ENCODE results near the gene COMMD3.

COMMD3 gene

GRCh38 chr10:22341190-22341925, 25.2 kb downstream of the COMMD3 start:
- Histone ChIP-seq H3K9ac (ENCODE audit: low read length) (peak overlapping the region; percentile 54), H3K4me3 (ENCODE audit: low read depth in 1 of 2, low read length in 2 of 2) (peak overlapping the region; percentile 58 to 62), H3K36me3 (ENCODE audit: insufficient read depth, low read length) (no peaks in the 10 kb centered on the region), H3K27ac (ENCODE audit: low read depth, low read length) (peak overlapping the region; percentile 64), H3K27me3 (ENCODE audit: control insufficient read depth in 1 of 2, insufficient read depth in 2 of 2, low read length in 2 of 2) (peaks cover 83 to 86% of the 10 kb centered on the region in 2 donors), H3K9me3 (ENCODE audit: low read length) (peaks cover 20% of the 10 kb centered on the region), H3K4me1 (ENCODE audit: insufficient read depth, low read length) (peaks cover 20% of the 10 kb centered on the region)

GRCh38 chr10:22341926-22342196, 25.7 kb downstream of the COMMD3 start:
- peaks cover 79 to 86% of the 10 kb centered on the region in 2 donors for H3K27me3 ChIP-seq (ENCODE audit: control insufficient read depth in 1 of 2, insufficient read depth in 2 of 2, low read length in 2 of 2)
- H3K9ac ChIP-seq (ENCODE audit: low read length) = no peak overlapping the region
- no peaks in the 10 kb centered on the region for H3K36me3 ChIP-seq (ENCODE audit: insufficient read depth, low read length)
- peaks cover 20% of the 10 kb centered on the region for H3K9me3 ChIP-seq (ENCODE audit: low read length)
- no peak overlapping the region for H3K4me3 ChIP-seq (ENCODE audit: low read depth in 1 of 2, low read length in 2 of 2)
- peaks cover 15% of the 10 kb centered on the region for H3K4me1 ChIP-seq (ENCODE audit: insufficient read depth, low read length)
- no peak overlapping the region for H3K27ac ChIP-seq (ENCODE audit: low read depth, low read length)

GRCh38 chr10:22342421-22342820, 26.2 kb downstream of the COMMD3 start:
- Histone ChIP-seq H3K4me1 (ENCODE audit: insufficient read depth, low read length) (peaks cover 15% of the 10 kb centered on the region), H3K36me3 (ENCODE audit: insufficient read depth, low read length) (no peaks in the 10 kb centered on the region), H3K4me3 (ENCODE audit: low read depth in 1 of 2, low read length in 2 of 2) (no peak overlapping the region), H3K9me3 (ENCODE audit: low read length) (peaks cover 16% of the 10 kb centered on the region), H3K9ac (ENCODE audit: low read length) (no peak overlapping the region), H3K27me3 (ENCODE audit: control insufficient read depth in 1 of 2, insufficient read depth in 2 of 2, low read length in 2 of 2) (peaks cover 73 to 83% of the 10 kb centered on the region in 2 donors), H3K27ac (ENCODE audit: low read depth, low read length) (no peak overlapping the region)

GRCh38 chr10:22343731-22344130, 27.5 kb downstream of the COMMD3 start:
- H3K27me3 ChIP-seq (ENCODE audit: control insufficient read depth in 1 of 2, insufficient read depth in 2 of 2, low read length in 2 of 2) = peaks cover 60 to 70% of the 10 kb centered on the region in 2 donors
- H3K27ac ChIP-seq (ENCODE audit: low read depth, low read length) = no peak overlapping the region
- no peak overlapping the region for H3K9ac ChIP-seq (ENCODE audit: low read length)
- H3K4me3 ChIP-seq (ENCODE audit: low read depth in 1 of 2, low read length in 2 of 2) = no peak overlapping the region
- no peaks in the 10 kb centered on the region for H3K36me3 ChIP-seq (ENCODE audit: insufficient read depth, low read length)
- H3K4me1 ChIP-seq (ENCODE audit: insufficient read depth, low read length) = peaks cover 15% of the 10 kb centered on the region
- peaks cover 8% of the 10 kb centered on the region for H3K9me3 ChIP-seq (ENCODE audit: low read length)

- Histone ChIP-seq H3K36me3 (ENCODE audit: insufficient read depth, low read length) (no peaks in the 10 kb centered on the region), H3K9me3 (ENCODE audit: low read length) (peaks cover 4% of the 10 kb centered on the region)
Observed at GRCh38 chr10:22344249-22344648, 28.1 kb downstream of the COMMD3 start.

GRCh38 chr10:22344781-22345300, 28.7 kb downstream of the COMMD3 start:
- Histone ChIP-seq H3K9me3 (ENCODE audit: low read length) (peaks cover 4% of the 10 kb centered on the region), H3K4me3 (ENCODE audit: low read depth in 1 of 2, low read length in 2 of 2) (no peak overlapping the region), H3K27ac (ENCODE audit: low read depth, low read length) (no peak overlapping the region), H3K27me3 (ENCODE audit: control insufficient read depth in 1 of 2, insufficient read depth in 2 of 2, low read length in 2 of 2) (peaks cover 52 to 61% of the 10 kb centered on the region in 2 donors), H3K4me1 (ENCODE audit: insufficient read depth, low read length) (peaks cover 9% of the 10 kb centered on the region), H3K9ac (ENCODE audit: low read length) (no peak overlapping the region), H3K36me3 (ENCODE audit: insufficient read depth, low read length) (no peaks in the 10 kb centered on the region)

More at GRCh38 chr10:22344249-22344648, 28.1 kb downstream of the COMMD3 start:
- peaks cover 15% of the 10 kb centered on the region for H3K4me1 ChIP-seq (ENCODE audit: insufficient read depth, low read length)
- H3K4me3 ChIP-seq (ENCODE audit: low read depth in 1 of 2, low read length in 2 of 2) = no peak overlapping the region
- peaks cover 55 to 65% of the 10 kb centered on the region in 2 donors for H3K27me3 ChIP-seq (ENCODE audit: control insufficient read depth in 1 of 2, insufficient read depth in 2 of 2, low read length in 2 of 2)
- H3K27ac ChIP-seq (ENCODE audit: low read depth, low read length) = no peak overlapping the region
- H3K9ac ChIP-seq (ENCODE audit: low read length) = no peak overlapping the region

DNA sequence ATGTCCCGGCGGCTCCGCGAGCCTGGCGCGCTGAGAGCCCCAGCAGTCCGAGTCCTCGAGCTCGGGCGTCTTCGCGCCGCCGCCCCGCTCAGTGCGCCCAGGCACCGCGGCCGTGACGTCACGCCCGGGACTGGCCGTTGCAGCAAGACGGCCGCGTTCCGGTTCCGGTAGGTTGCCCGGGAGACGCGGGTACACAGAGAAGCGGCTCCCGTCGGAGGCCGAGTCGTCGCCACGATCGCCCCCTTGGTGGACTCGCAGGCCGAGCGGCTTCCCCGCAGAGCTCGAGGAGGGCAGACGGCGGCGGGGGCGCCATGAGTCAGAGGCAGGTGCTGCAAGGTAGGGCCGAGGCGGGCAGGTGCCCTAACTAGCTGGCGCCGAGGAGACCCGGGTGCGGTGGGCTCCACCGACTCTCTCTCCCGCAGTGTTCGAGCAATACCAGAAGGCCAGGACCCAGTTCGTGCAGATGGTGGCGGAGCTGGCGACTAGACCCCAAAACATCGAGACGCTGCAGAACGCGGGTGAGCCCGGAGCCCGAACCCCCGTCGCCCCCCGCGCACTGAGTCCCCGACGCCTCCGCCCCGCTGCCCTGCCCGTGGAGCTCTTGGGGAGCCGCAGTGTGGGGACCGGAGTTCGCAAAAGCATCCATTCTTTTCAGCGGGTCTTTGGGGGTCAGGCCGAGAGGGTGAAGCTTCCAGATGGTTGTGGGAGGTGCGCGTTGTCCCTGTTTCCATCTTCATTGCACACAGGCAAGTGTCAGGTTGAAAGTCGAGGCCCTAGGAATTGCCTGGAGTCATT, 29.3 kb downstream of the COMMD3 start, which contains the start of gene SPAG6:
Gene SPAG6 (plus strand): TSS at position 196 of the 795 bp plus-strand sequence. CDS start 116 bp downstream, at position 312.
- Histone ChIP-seq H3K36me3 (ENCODE audit: insufficient read depth, low read length) (no peaks in the 10 kb centered on the region), H3K27me3 (ENCODE audit: control insufficient read depth in 1 of 2, insufficient read depth in 2 of 2, low read length in 2 of 2) (peaks cover 52 to 61% of the 10 kb centered on the region in 2 donors), H3K9me3 (ENCODE audit: low read length) (peaks cover 4% of the 10 kb centered on the region), H3K9ac (ENCODE audit: low read length) (no peak within 1 kb of the TSS), H3K27ac (ENCODE audit: low read depth, low read length) (no peak within 1 kb of the TSS), H3K4me3 (ENCODE audit: low read depth in 1 of 2, low read length in 2 of 2) (no peak within 1 kb of the TSS), H3K4me1 (ENCODE audit: insufficient read depth, low read length) (peaks cover 7% of the 10 kb centered on the region)

DNA sequence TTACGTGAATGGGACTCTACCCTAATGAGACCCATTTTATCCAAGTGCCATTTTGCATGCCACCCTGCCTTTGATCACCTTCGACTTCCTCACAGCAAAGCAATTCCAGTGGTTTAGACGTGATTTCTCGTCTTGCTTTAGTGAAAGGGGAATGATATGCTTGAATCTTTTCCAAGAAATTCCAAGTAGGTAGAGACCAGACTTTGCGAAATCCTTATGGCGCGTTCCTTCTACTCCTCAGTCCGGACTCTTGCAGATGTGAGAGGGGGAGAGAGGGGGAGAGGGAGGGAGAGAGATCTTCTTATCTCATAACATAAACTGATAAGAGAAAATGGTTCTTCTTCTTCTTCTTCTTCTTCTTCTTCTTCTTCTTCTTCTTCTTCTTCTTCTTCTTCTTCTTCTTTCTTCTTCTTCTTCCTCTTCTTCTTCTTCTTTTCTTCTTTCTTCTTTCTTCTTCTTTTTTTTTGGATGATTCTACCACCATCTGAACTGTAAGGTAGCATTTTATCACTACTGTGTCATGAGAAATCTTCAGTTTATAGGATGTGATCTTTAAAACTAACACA, 30.0 kb downstream of the COMMD3 start:
- Histone ChIP-seq H3K27me3 (ENCODE audit: control insufficient read depth in 1 of 2, insufficient read depth in 2 of 2, low read length in 2 of 2) (peaks cover 52 to 60% of the 10 kb centered on the region in 2 donors), H3K4me3 (ENCODE audit: low read depth in 1 of 2, low read length in 2 of 2) (no peak overlapping the region), H3K36me3 (ENCODE audit: insufficient read depth, low read length) (no peaks in the 10 kb centered on the region), H3K9me3 (ENCODE audit: low read length) (peaks cover 4% of the 10 kb centered on the region), H3K4me1 (ENCODE audit: insufficient read depth, low read length) (peaks cover 5% of the 10 kb centered on the region), H3K27ac (ENCODE audit: low read depth, low read length) (no peak overlapping the region), H3K9ac (ENCODE audit: low read length) (no peak overlapping the region)

DNA sequence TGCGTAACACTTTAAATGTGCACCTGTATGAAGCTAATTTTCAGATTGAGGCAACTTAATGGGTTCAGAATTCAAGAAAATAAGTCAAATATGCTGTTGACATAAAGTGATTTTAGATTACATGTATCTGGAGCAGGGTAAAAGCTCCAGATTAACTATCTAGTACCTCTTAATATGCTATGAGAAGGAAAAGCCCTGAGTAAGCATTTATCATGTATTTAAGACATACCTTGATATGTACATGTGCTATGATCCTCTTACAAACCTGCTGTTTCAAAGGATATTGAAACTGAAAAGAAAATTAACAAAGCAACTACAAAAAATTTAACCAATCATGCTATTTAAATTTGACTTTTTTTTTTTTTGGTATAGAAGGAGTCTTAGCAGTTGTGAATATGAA, 33.6 kb downstream of the COMMD3 start:
- Histone ChIP-seq H3K36me3 (ENCODE audit: insufficient read depth, low read length) (no peaks in the 10 kb centered on the region), H3K9ac (ENCODE audit: low read length) (no peak overlapping the region), H3K27me3 (ENCODE audit: control insufficient read depth in 1 of 2, insufficient read depth in 2 of 2, low read length in 2 of 2) (peaks cover 17 to 24% of the 10 kb centered on the region in 2 donors), H3K4me1 (ENCODE audit: insufficient read depth, low read length) (no peaks in the 10 kb centered on the region), H3K9me3 (ENCODE audit: low read length) (peaks cover 4% of the 10 kb centered on the region), H3K4me3 (ENCODE audit: low read depth in 1 of 2, low read length in 2 of 2) (no peak overlapping the region), H3K27ac (ENCODE audit: low read depth, low read length) (no peak overlapping the region)

DNA sequence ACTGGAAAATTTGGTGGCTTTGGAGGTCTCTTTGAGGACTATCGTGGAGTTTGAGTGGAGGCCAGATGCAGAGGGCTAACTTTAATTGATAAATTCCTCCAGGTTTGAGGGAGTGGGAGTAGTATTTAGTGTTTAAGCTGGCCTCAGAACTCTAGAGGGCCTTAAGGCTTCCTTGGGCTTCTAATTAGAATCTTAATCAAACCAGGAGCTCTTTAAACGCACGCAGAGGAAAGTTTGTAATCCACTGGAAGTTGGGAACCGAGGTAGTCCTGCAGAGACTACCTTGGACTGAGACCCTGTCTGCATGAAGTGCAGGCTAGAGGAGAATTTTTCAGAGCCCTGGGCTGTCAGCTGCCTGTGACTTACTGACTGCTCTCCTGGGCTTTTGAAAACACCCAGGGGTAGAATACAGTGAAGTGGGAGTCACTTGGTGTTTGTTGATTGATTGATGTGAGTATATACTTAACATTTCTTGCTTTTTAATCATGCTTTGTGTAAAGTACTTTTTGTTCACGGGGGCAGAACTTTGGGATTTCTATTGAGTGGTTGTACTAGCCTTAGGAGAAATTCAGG, 35.0 kb downstream of the COMMD3 start:
- Histone ChIP-seq H3K9ac (ENCODE audit: low read length) (no peak overlapping the region), H3K27ac (ENCODE audit: low read depth, low read length) (no peak overlapping the region), H3K4me3 (ENCODE audit: low read depth in 1 of 2, low read length in 2 of 2) (no peak overlapping the region), H3K36me3 (ENCODE audit: insufficient read depth, low read length) (no peaks in the 10 kb centered on the region), H3K27me3 (ENCODE audit: control insufficient read depth in 1 of 2, insufficient read depth in 2 of 2, low read length in 2 of 2) (peaks cover 2 to 10% of the 10 kb centered on the region in 2 donors), H3K9me3 (ENCODE audit: low read length) (peaks cover under 1% of the 10 kb centered on the region), H3K4me1 (ENCODE audit: insufficient read depth, low read length) (no peaks in the 10 kb centered on the region)

DNA sequence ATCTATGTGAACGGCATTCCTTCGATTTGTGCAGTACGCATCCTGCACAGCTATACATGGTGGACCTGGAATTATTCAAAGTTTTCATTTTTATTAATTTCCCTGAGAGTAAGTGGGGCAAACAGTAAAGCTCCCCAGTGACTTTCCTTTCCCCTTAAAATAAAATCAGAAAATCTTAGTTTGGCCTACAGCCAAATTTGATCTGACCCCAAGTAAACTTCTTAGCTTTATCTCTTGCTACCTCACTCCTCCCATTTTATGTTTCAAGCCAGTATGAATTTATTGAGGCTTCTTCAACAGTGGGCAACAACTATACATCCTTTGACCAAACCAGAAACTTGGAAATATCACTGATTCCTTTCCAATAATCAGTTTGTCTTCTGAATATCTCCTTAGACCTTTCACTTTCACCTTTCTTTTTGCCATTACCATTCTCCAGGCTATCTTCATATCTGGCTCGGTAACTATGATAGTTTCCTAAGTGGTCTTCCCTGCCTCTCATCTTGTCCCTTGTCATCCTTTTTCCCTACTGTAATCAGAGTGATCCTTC, 40.2 kb downstream of the COMMD3 start:
- H3K4me3 ChIP-seq (ENCODE audit: low read depth in 1 of 2, low read length in 2 of 2) = no peak overlapping the region
- H3K9me3 ChIP-seq (ENCODE audit: low read length) = no peaks in the 10 kb centered on the region
- H3K36me3 ChIP-seq (ENCODE audit: insufficient read depth, low read length) = no peaks in the 10 kb centered on the region
- no peak overlapping the region for H3K9ac ChIP-seq (ENCODE audit: low read length)
- no peaks in the 10 kb centered on the region for H3K4me1 ChIP-seq (ENCODE audit: insufficient read depth, low read length)
- H3K27ac ChIP-seq (ENCODE audit: low read depth, low read length) = no peak overlapping the region
- H3K27me3 ChIP-seq (ENCODE audit: control insufficient read depth in 1 of 2, insufficient read depth in 2 of 2, low read length in 2 of 2) = no peaks in the 10 kb centered on the region

All from muscle layer of colon (tissue), 2 donors.